SK-N-MC (cell line): ENCODE measurements around the gene ELMO2.

Experiments used
- EZH2 ChIP-seq: fragments of 200-600 bp; sonication (generic); IDR thresholded peaks from one replicate; pipeline ENCODE4 v1.6.1; 2017; ENCODE audit warnings: antibody characterized with exemption
- POLR2AphosphoS5 ChIP-seq: IDR thresholded peaks from 2 replicates; pipeline ENCODE4 v1.6.1; 2012; ENCODE audit warnings: mild to moderate bottlenecking, low read depth, low read length, borderline replicate concordance

- TF ChIP-seq EZH2 (no peak), POLR2AphosphoS5 (no peak)
These were observed 30.1 kb downstream of the ELMO2 start for GRCh38 chr20:46376196-46376785.
